Left lung (tissue), 10 donors: ENCODE results near the gene IYD. TPM values are rescaled to one million over a fixed set of nuclear protein-coding genes. Genes with fewer than 3 reads are reported as not detected.
A peak's percentile ranks its signal among the peaks of the same experiment; 100 is the strongest.

ENCODE experiments used
- ATAC-seq: fragments of 200-7000 bp; cut with Tn5 transposase; one replicate; pipeline ENCODE4 v1.9.1; 2020; ENCODE audit warnings: moderate library complexity
- DNase-seq, 4 donors: peaks; one replicate each; pipeline ENCODE4 v3.0.0-alpha.2; 2013 to 2020
- H3K27ac ChIP-seq, 2 donors: fragments of 200-600 bp; sonication (generic) in 1 of 2; one replicate each; pipeline versions ENCODE4 v1.5.0 to v1.8.0; 2020 to 2021
- H3K27me3 ChIP-seq, 2 donors: fragments of 200-600 bp; sonication (generic) in 1 of 2; one replicate each; pipeline versions ENCODE4 v1.5.0 to v1.8.0; 2020 to 2021
- H3K36me3 ChIP-seq, 2 donors: fragments of 200-600 bp; sonication (generic) in 1 of 2; one replicate each; pipeline versions ENCODE4 v1.5.0 to v1.8.0; 2020 to 2021
- H3K4me1 ChIP-seq, 2 donors: fragments of 200-600 bp; one replicate each; pipeline ENCODE4 v1.8.0; 2021
- H3K4me3 ChIP-seq, 2 donors: fragments of 200-600 bp; sonication (generic) in 1 of 2; one replicate each; pipeline versions ENCODE4 v1.5.0 to v1.8.0; 2020 to 2021; ENCODE audit warnings: mild to moderate bottlenecking in 1 of 2
- H3K9me3 ChIP-seq, 2 donors: fragments of 200-600 bp; sonication (generic) in 1 of 2; one replicate each; pipeline versions ENCODE4 v1.5.0 to v1.8.0; 2020 to 2021
- intact Hi-C, 2 donors: fragments of 100-400 bp; cut with DNase I; formaldehyde crosslinking; loops; one replicate each; pipeline versions ENCODE4 v1.11.2 to v1.14.2; 2022
- polyA plus RNA-seq, 6 donors: library from polyadenylated mRNA; unstranded; fragments of 120-200 nt; gene quantifications; one replicate each; pipeline ENCODE4 v1.2.1, GENCODE V29; 2013; ENCODE audit not compliant: insufficient read length in 6 of 6
- total RNA-seq, 2 donors: library from RNA; stranded (reverse); fragmentation: NEBNext Ultra II Directional; extraction: Animal tissue kit (Norgen Biotek cat#: 25700); gene quantifications; one replicate each; pipeline ENCODE4 v1.2.1, GENCODE V29; 2021
- TF ChIP-seq, protein P1 (sequence below), 2 donors: fragments of 200-600 bp; sonication (generic) in 1 of 2; IDR thresholded peaks; one replicate each; pipeline versions ENCODE4 v1.5.0 to v1.8.0; 2021; ENCODE audit warnings: antibody characterized with exemption in 2 of 2
- donor health status: DM: no; HTN: yes; CAD: no.
- donor health status: DM: no; HTN: no; CAD: no.

Gene IYD
- total and polyA plus RNA-seq, 8 donors: 1.3 to 7.7 (median 2.9) TPM

GRCh38 chr6:150361876-150362275 lies 6.9 kb upstream of the IYD start:
- no peak overlapping the region for H3K4me3 ChIP-seq
- no peaks in the 10 kb centered on the region for H3K9me3 ChIP-seq
- no peak overlapping the region for H3K27ac ChIP-seq
- H3K27me3 ChIP-seq: no peaks in the 10 kb centered on the region
- no peaks in the 10 kb centered on the region for H3K4me1 ChIP-seq
- TF ChIP-seq, protein P1, sequence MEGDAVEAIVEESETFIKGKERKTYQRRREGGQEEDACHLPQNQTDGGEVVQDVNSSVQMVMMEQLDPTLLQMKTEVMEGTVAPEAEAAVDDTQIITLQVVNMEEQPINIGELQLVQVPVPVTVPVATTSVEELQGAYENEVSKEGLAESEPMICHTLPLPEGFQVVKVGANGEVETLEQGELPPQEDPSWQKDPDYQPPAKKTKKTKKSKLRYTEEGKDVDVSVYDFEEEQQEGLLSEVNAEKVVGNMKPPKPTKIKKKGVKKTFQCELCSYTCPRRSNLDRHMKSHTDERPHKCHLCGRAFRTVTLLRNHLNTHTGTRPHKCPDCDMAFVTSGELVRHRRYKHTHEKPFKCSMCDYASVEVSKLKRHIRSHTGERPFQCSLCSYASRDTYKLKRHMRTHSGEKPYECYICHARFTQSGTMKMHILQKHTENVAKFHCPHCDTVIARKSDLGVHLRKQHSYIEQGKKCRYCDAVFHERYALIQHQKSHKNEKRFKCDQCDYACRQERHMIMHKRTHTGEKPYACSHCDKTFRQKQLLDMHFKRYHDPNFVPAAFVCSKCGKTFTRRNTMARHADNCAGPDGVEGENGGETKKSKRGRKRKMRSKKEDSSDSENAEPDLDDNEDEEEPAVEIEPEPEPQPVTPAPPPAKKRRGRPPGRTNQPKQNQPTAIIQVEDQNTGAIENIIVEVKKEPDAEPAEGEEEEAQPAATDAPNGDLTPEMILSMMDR (IDR thresholded peaks at IDR 0.05): no peak
- intact Hi-C loops: no loop called here
- H3K36me3 ChIP-seq: no peaks in the 10 kb centered on the region
- DNase-seq (no peak), ATAC-seq (no peak)

DNA sequence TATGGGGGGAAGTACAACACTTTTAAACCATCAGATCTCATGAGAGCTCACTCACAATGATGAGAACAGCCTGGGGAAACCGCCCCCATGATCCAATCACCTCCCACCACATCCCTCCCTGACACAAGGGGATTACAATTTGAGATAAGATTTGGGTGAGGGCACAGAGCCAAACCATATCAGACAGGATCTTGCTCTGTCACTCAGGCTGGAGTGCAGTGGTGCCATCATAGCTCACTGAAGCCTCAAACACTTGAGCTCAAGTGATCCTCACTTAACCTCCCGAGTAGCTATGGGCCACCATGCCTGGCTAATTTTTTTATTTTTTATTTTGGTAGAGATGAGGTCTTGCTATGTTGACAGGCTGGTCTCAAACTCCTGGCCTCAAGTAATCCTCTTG lies 5.1 kb upstream of the IYD start:
- TF ChIP-seq, protein P1 (IDR thresholded peaks at IDR 0.05): no peak
- no peak for DNase-seq
- intact Hi-C loops: no loop called here
- Histone ChIP-seq H3K9me3 (no peaks in the 10 kb centered on the region), H3K4me1 (no peaks in the 10 kb centered on the region), H3K27ac (no peak overlapping the region), H3K4me3 (no peak overlapping the region), H3K27me3 (no peaks in the 10 kb centered on the region), H3K36me3 (no peaks in the 10 kb centered on the region)
- peak; percentile 21 for ATAC-seq

DNA sequence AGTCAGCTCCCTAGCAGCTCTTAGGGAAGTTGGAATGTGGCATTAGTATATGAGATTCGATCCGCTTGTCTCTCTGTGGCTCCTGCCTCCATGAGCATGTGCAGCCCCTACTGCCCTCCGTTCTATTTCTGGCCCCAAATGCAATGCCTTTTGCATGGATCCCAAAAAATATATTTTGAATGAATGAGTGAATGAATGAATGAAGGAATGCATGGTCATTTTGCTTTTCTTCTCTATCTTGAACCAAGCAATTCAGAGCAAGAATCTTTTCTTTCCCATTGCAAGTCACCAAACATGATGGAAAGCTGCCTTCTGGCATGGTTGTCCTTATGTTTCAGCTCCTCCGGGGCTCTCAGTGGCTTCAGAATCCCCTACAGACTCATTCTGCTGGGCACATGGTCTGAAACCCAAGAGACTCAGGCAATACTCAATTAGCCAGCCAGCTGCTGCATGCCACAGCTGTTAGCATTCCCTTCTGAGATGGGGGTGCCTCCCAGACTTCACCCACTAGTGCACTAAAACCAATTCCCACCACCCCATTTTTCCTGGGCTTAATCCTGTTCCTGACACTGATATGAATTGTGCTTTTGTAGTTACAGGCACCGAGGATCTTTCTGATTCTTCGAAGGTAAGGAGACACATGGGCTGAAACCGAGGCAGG lies 2.6 kb upstream of the IYD start:
- intact Hi-C loops: no loop called here
- TF ChIP-seq, protein P1 (IDR thresholded peaks at IDR 0.05): no peak
- no peak for DNase-seq
- H3K27me3 ChIP-seq: no peaks in the 10 kb centered on the region
- H3K4me1 ChIP-seq: no peaks in the 10 kb centered on the region
- H3K4me3 ChIP-seq: no peak overlapping the region
- H3K9me3 ChIP-seq: no peaks in the 10 kb centered on the region
- no peak overlapping the region for H3K27ac ChIP-seq
- no peak for ATAC-seq
- no peaks in the 10 kb centered on the region for H3K36me3 ChIP-seq

- Histone ChIP-seq H3K4me3 (no peak overlapping the region), H3K9me3 (no peaks in the 10 kb centered on the region), H3K27ac (no peak overlapping the region), H3K27me3 (no peaks in the 10 kb centered on the region), H3K4me1 (no peaks in the 10 kb centered on the region), H3K36me3 (no peaks in the 10 kb centered on the region)
- ATAC-seq (no peak), DNase-seq (no peak)
- intact Hi-C loops: no loop called here
- TF ChIP-seq, protein P1 (IDR thresholded peaks at IDR 0.05): no peak
Observed at GRCh38 chr6:150369408-150369807, 596 bp downstream of the IYD start.

DNA sequence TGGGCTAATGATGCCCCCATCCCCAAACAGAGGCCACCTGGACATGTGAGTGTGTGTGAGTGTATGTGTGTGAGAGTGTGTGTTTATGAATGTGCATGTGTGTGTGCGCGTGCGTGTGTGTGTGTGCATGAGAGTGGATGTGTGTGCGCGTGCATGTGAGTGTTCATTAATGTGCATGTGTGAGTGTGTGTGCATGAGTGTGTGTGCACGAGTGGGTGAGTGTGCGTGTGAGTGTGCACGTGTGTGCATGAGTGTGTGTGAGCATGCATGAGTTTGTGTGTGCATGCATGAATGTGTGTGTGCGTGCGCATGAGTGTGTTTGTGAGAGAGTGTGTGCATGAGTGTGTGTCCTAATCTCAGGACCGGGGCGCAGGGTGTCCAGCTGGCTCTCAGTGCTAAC lies 1.3 kb downstream of the IYD start:
- intact Hi-C loops: no loop called here

More for the DNA sequence above, 1.3 kb downstream of the IYD start:
- no peaks in the 10 kb centered on the region for H3K4me1 ChIP-seq
- DNase-seq (no peak), ATAC-seq (no peak)
- no peaks in the 10 kb centered on the region for H3K36me3 ChIP-seq
- no peak overlapping the region for H3K4me3 ChIP-seq
- no peaks in the 10 kb centered on the region for H3K9me3 ChIP-seq
- no peaks in the 10 kb centered on the region for H3K27me3 ChIP-seq
- TF ChIP-seq, protein P1 (IDR thresholded peaks at IDR 0.05): no peak
- no peak overlapping the region for H3K27ac ChIP-seq
